Heart right ventricle (tissue), 16 donors: ENCODE results near the gene GAGE13. TPM values are rescaled to one million over a fixed set of nuclear protein-coding genes. Genes with fewer than 3 reads are reported as not detected.
"Not testable (repeated sequence)": the region's sequence is repeated elsewhere in the genome, so short reads cannot be mapped to it uniquely, and the experiment has no call there.

Experiments used
- ATAC-seq, 8 donors: fragments of 200-7000 bp; cut with Tn5 transposase; one replicate each; pipeline ENCODE4 v1.9.1; 2020; ENCODE audit warnings: mild to moderate bottlenecking in 8 of 8, moderate library complexity in 8 of 8, moderate number of reproducible peaks in 1 of 8
- DNase-seq, 2 donors: peaks; one replicate each; pipeline ENCODE4 v3.0.0-alpha.2; 2020
- H3K27ac ChIP-seq, 10 donors: fragments of 200-600 bp; sonication (generic) in 2 of 10; one replicate each; pipeline versions ENCODE4 v1.5.0 to v1.8.0; 2020 to 2022; ENCODE audit warnings: mild to moderate bottlenecking in 3 of 10
- H3K27me3 ChIP-seq, 7 donors: fragments of 200-600 bp; one replicate each; pipeline ENCODE4 v1.8.0; 2021 to 2022; ENCODE audit warnings: mild to moderate bottlenecking in 2 of 7
- H3K36me3 ChIP-seq, 9 donors: fragments of 200-600 bp; sonication (generic) in 1 of 9; one replicate each; pipeline versions ENCODE4 v1.5.0 to v1.8.0; 2020 to 2022; ENCODE audit warnings: mild to moderate bottlenecking in 2 of 9
- H3K4me1 ChIP-seq, 9 donors: fragments of 200-600 bp; sonication (generic) in 1 of 9; one replicate each; pipeline versions ENCODE4 v1.5.0 to v1.8.0; 2020 to 2022; ENCODE audit warnings: mild to moderate bottlenecking in 4 of 9
- H3K4me3 ChIP-seq, 10 donors: fragments of 200-600 bp; sonication (generic) in 2 of 10; one replicate each; pipeline versions ENCODE4 v1.5.0 to v1.8.0; 2020 to 2022; ENCODE audit warnings: mild to moderate bottlenecking in 7 of 10, moderate library complexity in 2 of 10
- H3K9me3 ChIP-seq, 11 donors: fragments of 200-600 bp in 10 of 11; sonication (generic) in 2 of 11; one replicate each; pipeline versions ENCODE4 v1.5.0 to v1.8.0; 2013 to 2022; ENCODE audit warnings: mild to moderate bottlenecking in 2 of 11, control low read depth in 1 of 11, moderate library complexity in 1 of 11
- WGBS, 2 donors: extraction: QIAGEN DNeasy Blood & Tissue Kit; methylation state at CpG; one replicate each; pipeline ENCODE4 v1.1.7; 2013; ENCODE audit warnings: inconsistent platforms in 1 of 2; 5-methylcytosine and 5-hydroxymethylcytosine counted together
- intact Hi-C, 10 donors: fragments of 100-400 bp; cut with DNase I; formaldehyde crosslinking; loops; one replicate each; pipeline versions ENCODE4 v1.11.1 to v1.14.2; 2022
- polyA plus RNA-seq, 2 donors: library from polyadenylated mRNA; stranded (reverse); fragments of 200-250 nt; gene quantifications; one replicate each; pipeline ENCODE4 v1.2.3, GENCODE V29; 2013
- total RNA-seq, 10 donors: library from RNA; stranded (reverse); fragmentation: NEBNext Ultra II Directional in 3 of 10; extraction: Animal tissue kit (Norgen Biotek cat#: 25700) in 3 of 10; gene quantifications; one replicate each; pipeline versions ENCODE4 v1.2.1 to v1.2.4, GENCODE V29; 2021 to 2023
- TF ChIP-seq, protein P1 (sequence below), 9 donors: fragments of 200-600 bp; sonication (generic) in 2 of 9; IDR thresholded peaks; one replicate each; pipeline versions ENCODE4 v1.5.0 to v1.8.0; 2021 to 2022; ENCODE audit warnings: antibody characterized with exemption in 9 of 9, mild to moderate bottlenecking in 5 of 9, moderate library complexity in 1 of 9
- donor health status: Arrhythmogenic right ventricular cardiomyopathy.
- donor health status: ischemic (EF 13 %, LVEDD 7.1; RV severe dilation, severe dysfunction).
- donor health status: healthy with polysubstance abuse.
- donor health status: DM: no; HTN: yes; CAD: no.
- donor health status: DM: no; HTN: no; CAD: no.
- donor health status: ischemic (EF 25% LVEDD 6.9; RV normal size, moderate dysfunction).
- donor health status: ischemic (EF 25% LVEDD 5.7; RV mildly dilated, moderate dysfunction).
- donor health status: healthy.
- donor health status: DM: yes; HTN: yes; CAD: no.
- donor health status: Ischemic cardiomyopathy.
- donor health status: ischemic (EF 35%, LVEDD 5.7; RV mildly dilated, moderate dysfunction).
- donor health status: nonischemic (EF 11% LVEDD 7.7; RV severe dilation, severe dysfunction).
- donor health status: DM: yes; HTN: yes; CAD: no.
- donor health status: PGD.
- donor health status: ischemic (EF 29% LVEDD 5.4; RV normal size, mild dysfunction).
- donor health status: nonischemic (EF 23%, LVEDD 6.1; RV moderate dilation, normal function).

Gene GAGE13
- total and polyA plus RNA-seq, 12 donors: not detected

DNA sequence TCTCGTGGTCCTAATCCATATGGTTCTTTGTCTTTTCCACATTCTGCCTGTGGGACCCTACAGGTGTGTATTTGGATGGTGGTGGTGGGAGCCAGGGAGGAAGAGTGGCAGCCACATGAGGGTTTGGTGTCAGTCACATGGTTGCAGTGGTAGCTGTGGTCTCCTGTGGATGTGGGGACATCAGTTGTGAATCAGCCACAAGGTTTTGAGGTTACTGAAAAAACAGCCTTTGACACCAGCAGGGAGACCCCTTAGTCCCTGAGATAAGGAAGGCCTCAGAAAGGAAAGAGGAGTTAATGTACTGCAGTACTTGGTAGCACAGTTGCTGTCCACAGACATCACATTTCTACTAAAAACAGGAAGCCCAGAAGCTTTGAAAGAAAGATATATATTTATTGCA, 43.7 kb upstream of the GAGE13 start:
- no peak for DNase-seq
- intact Hi-C loops: no loop called here
- Histone ChIP-seq H3K27ac (no peak overlapping the region), H3K4me1 (peaks cover 0 to 7% (median 0%) of the 10 kb centered on the region in 9 donors), H3K36me3 (no peaks in the 10 kb centered on the region), H3K9me3 (no peaks in the 10 kb centered on the region), H3K4me3 (no peak overlapping the region), H3K27me3 (peaks cover 0 to 17% (median 0%) of the 10 kb centered on the region in 7 donors)
- ATAC-seq: no peak
- 83 to 92% methylated on average over 1 of the region's 1 CpG for WGBS, 2 donors
- TF ChIP-seq, protein P1, sequence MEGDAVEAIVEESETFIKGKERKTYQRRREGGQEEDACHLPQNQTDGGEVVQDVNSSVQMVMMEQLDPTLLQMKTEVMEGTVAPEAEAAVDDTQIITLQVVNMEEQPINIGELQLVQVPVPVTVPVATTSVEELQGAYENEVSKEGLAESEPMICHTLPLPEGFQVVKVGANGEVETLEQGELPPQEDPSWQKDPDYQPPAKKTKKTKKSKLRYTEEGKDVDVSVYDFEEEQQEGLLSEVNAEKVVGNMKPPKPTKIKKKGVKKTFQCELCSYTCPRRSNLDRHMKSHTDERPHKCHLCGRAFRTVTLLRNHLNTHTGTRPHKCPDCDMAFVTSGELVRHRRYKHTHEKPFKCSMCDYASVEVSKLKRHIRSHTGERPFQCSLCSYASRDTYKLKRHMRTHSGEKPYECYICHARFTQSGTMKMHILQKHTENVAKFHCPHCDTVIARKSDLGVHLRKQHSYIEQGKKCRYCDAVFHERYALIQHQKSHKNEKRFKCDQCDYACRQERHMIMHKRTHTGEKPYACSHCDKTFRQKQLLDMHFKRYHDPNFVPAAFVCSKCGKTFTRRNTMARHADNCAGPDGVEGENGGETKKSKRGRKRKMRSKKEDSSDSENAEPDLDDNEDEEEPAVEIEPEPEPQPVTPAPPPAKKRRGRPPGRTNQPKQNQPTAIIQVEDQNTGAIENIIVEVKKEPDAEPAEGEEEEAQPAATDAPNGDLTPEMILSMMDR (IDR thresholded peaks at IDR 0.05): no peak

DNA sequence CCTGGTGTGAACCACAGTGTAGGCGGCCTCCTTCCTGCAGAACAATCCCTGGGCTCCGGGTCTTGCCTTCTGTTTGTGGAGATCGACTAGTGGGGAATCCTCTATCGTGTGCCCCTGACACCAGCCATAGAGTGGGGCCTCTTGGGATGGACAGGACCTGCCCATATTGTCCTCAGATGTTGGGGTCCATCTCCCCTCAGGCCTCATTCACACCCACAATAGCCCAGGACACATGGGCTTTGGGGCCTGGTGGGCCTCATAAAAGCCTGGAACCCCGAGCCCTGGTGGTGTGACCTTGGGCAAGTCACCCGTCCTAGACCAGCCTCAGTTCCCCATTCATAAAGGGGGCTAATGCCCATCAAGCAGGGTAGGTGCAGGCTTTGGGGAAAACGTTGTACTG, 41.2 kb upstream of the GAGE13 start:
- intact Hi-C loops: loop anchor here in 1 of 10 donors (10.0 kb wide), 1 partner anchor 465 kb away; no protein-coding TSS in a partner anchor
- no peaks in the 10 kb centered on the region for H3K36me3 ChIP-seq
- H3K27me3 ChIP-seq: peaks cover 0 to 19% (median 0%) of the 10 kb centered on the region in 7 donors
- no peak overlapping the region for H3K4me3 ChIP-seq
- DNase-seq (no peak), ATAC-seq (no peak)
- TF ChIP-seq, protein P1 (IDR thresholded peaks at IDR 0.05): no peak
- H3K4me1 ChIP-seq: peaks cover 0 to 5% (median 0%) of the 10 kb centered on the region in 9 donors
- H3K9me3 ChIP-seq: no peaks in the 10 kb centered on the region
- 67 to 69% methylated on average over 7 of the region's 7 CpGs for WGBS, 2 donors
- no peak overlapping the region for H3K27ac ChIP-seq

DNA sequence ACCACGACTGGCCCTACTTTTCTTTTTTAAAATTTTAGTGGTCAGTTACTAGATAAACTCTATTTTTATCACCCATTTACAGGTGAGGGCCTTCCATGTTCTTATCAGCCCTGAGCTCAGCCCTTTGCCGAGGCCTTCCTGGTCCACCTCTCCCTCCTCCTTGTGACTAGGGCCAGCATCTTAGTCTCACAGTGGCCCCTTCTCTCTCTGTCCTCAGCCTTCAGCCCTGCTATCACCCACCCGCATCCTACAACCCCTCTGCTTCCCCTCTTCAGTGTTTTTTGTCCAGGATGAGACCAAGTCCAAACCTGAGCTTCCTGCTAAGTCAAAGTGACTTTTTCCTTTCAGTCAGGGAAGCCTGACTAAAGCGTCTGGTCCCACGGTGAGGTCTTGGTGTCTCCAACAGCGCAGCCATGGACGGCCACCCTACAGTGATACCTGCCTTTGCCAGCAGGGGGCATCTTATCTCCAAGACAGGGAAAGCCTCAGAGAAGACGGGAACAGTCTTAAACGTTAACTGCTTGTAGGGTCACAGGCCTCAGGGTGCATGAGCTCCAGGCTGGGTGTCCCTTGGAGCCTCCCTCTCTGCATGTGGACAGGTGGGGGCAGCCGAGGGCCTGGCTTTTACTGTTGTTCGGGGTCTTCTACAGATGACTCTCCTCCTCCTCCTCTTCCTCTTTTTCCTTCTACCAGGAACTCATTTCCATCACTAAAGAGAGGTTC, 39.6 kb upstream of the GAGE13 start:
- TF ChIP-seq, protein P1 (IDR thresholded peaks at IDR 0.05): peak; percentile 22 to 69 (median 58)
- intact Hi-C loops: loop anchor here in 2 of 10 donors (2.0 to 10.0 kb wide), 2 partner anchors 463 kb away; no protein-coding TSS in a partner anchor
- 16 to 20% methylated on average over 11 of the region's 11 CpGs for WGBS, 2 donors
- no peaks in the 10 kb centered on the region for H3K9me3 ChIP-seq
- H3K4me1 ChIP-seq: peaks cover 0 to 5% (median 0%) of the 10 kb centered on the region in 9 donors
- H3K36me3 ChIP-seq: no peaks in the 10 kb centered on the region
- DNase-seq: peak; percentile 33 to 48
- H3K27ac ChIP-seq: no peak overlapping the region
- ATAC-seq: peak; percentile 41 to 76 (median 65)
- peaks cover 0 to 10% (median 0%) of the 10 kb centered on the region in 7 donors for H3K27me3 ChIP-seq
- H3K4me3 ChIP-seq: no peak overlapping the region

DNA sequence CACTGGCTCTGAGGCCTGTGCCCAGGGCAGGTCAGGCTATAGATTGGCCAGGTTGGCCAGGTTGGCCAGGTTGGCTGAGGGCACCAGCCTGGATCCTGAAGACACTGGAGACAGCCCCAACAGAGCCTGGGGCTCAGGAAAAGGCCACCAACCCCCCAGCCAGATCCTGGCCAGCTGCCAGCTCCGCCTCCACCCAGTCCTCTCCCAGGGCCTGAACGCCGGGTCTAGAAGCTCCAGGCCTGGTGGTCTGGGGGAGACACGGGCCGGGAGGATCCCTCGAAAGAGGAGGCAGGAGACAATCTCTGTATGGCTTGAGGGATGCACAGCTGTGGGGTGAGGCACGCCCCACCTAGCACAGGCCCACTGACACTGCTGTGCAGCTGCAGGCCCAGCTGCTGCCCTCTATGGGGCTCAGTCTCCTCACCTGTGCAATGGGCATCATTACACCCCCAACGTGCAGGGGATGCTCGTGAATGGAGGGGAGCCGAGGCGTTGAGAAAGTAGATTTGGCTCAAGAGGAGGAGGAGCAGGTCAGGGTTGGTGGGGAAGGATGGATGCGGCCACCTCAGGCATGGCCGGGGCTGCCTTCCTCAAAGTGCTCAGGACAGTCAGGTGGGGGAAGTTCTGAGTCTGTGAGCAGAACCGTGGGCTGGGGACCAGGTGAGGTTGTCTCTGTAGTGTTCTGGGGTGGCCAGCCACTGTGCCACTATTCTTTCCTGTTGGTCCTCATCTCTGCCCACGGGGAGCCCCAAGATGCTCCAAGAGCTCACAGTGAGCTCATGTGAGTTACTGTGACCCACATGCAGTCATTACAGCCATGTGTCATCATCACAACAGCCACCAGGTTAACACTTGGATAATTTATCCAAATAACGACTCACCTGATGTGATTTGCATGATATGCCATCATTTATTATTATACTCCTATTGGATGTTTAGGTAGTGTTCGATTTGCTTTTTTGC, 38.7 kb upstream of the GAGE13 start:
- Histone ChIP-seq H3K4me1 (peaks cover 0 to 5% (median 0%) of the 10 kb centered on the region in 9 donors), H3K36me3 (no peaks in the 10 kb centered on the region), H3K9me3 (no peaks in the 10 kb centered on the region), H3K27ac (no peak overlapping the region), H3K27me3 (peaks cover 0 to 8% (median 0%) of the 10 kb centered on the region in 7 donors), H3K4me3 (no peak overlapping the region)
- TF ChIP-seq, protein P1 (IDR thresholded peaks at IDR 0.05): no peak
- DNase-seq (no peak), ATAC-seq (peak in 2 of 8 donors; percentile 17 to 34)
- 77 to 81% methylated on average over 17 of the region's 17 CpGs for WGBS, 2 donors
- intact Hi-C loops: loop anchor here in 2 of 10 donors (2.0 to 10.0 kb wide), 2 partner anchors 462 kb away; no protein-coding TSS in a partner anchor

DNA sequence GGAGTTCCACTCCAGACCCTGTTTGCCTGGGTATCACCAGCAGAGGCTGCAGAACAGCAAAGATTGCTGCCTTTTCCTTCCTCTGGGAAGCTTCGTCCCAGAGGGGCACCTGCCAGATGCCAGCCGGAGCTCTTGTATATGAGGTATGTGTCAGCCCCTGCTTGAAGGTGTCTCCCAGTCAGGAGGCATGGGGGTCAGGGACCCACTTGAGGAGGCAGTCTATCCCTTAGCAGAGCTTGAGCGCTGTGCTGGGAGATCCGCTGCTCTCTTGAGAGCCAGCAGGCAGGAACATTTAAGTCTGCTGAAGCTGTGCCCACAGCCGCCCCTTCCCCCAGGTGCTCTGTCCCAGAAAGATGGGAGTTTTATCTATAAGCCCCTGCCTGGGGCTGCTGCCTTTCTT, 32.1 kb upstream of the GAGE13 start:
- ATAC-seq, DNase-seq, H3K4me1 ChIP-seq, H3K9me3 ChIP-seq, H3K27ac ChIP-seq, H3K36me3 ChIP-seq, H3K4me3 ChIP-seq: not testable (repeated sequence)
- WGBS, 2 donors: 86 to 94% methylated on average over 5 of the region's 5 CpGs
- peaks cover 0 to 35% (median 0%) of the 10 kb centered on the region in 7 donors for H3K27me3 ChIP-seq
- intact Hi-C loops: loop anchor here in 1 of 10 donors (10.0 kb wide), 1 partner anchor 456 kb away; no protein-coding TSS in a partner anchor
